Right lobe of liver (tissue), 6 donors: Measurements from ENCODE around the gene INO80B. TPM values are rescaled to one million over a fixed set of nuclear protein-coding genes. Genes with fewer than 3 reads are reported as not detected.
A peak's percentile ranks its signal among the peaks of the same experiment; 100 is the strongest.

ENCODE experiments used
- ATAC-seq, 4 donors: fragments of 200-7000 bp; cut with Tn5 transposase; one replicate each; pipeline ENCODE4 v1.9.1; 2020; ENCODE audit warnings: mild to moderate bottlenecking in 4 of 4, moderate library complexity in 4 of 4
- DNase-seq, 3 donors: peaks; one replicate each; pipeline ENCODE4 v3.0.0-alpha.2; 2020
- H3K27ac ChIP-seq, 3 donors: fragments of 200-600 bp; one replicate each; pipeline ENCODE4 v1.8.0; 2022
- H3K27me3 ChIP-seq, 2 donors: fragments of 200-600 bp; one replicate each; pipeline ENCODE4 v1.8.0; 2022
- H3K36me3 ChIP-seq, 4 donors: fragments of 200-600 bp; sonication (generic) in 1 of 4; one replicate each; pipeline versions ENCODE4 v1.5.1 to v1.8.0; 2017 to 2022; ENCODE audit warnings: control low read depth in 1 of 4
- H3K4me1 ChIP-seq, 4 donors: fragments of 200-600 bp; sonication (generic) in 1 of 4; one replicate each; pipeline versions ENCODE4 v1.5.1 to v1.8.0; 2017 to 2022; ENCODE audit warnings: control low read depth in 1 of 4
- H3K4me3 ChIP-seq, 3 donors: fragments of 200-600 bp; one replicate each; pipeline ENCODE4 v1.8.0; 2022
- H3K9me3 ChIP-seq, 4 donors: fragments of 200-600 bp; sonication (generic) in 1 of 4; one replicate each; pipeline versions ENCODE4 v1.5.1 to v1.8.0; 2017 to 2022; ENCODE audit warnings: control low read depth in 1 of 4
- POLR2A ChIP-seq: fragments of 450-650 bp; IDR thresholded peaks from one replicate; pipeline ENCODE4 v1.6.1; 2017; ENCODE audit warnings: antibody characterized with exemption, mild to moderate bottlenecking
- WGBS: methylation state at CpG from one replicate; pipeline ENCODE4 v1.1.6; 2018; ENCODE audit warnings: low coverage, low lambda C conversion rate; ENCODE audit not compliant: insufficient coverage; ENCODE audit errors: missing lambda C conversion rate; 5-methylcytosine and 5-hydroxymethylcytosine counted together
- intact Hi-C, 2 donors: fragments of 100-400 bp; cut with DNase I; formaldehyde crosslinking; loops; one replicate each; pipeline versions ENCODE4 v1.11.2 to v1.14.1; 2022
- total RNA-seq, 6 experiments: library from RNA; depleted of rRNA in 2 of 6; stranded (reverse); fragments of >200 nt in 2 of 6; fragmentation: NEBNext Ultra II Directional in 3 of 6; extraction: Animal tissue kit (Norgen Biotek cat#: 25700) in 3 of 6; gene quantifications; one replicate each; pipeline versions ENCODE4 v1.1.0 to v1.2.4, GENCODE V29; 2016 to 2023
- TF ChIP-seq, protein P1 (sequence below), 4 donors: fragments of 200-600 bp in 3 of 4; fragments of 450-650 bp in 1 of 4; IDR thresholded peaks; one replicate each; pipeline versions ENCODE4 v1.5.1 to v1.8.0; 2016 to 2022; ENCODE audit warnings: antibody characterized with exemption in 4 of 4, mild to moderate bottlenecking in 2 of 4
- donor health status: DM: no; HTN: yes; CAD: no.
- donor health status: DM: no; HTN: no; CAD: no.
- donor health status: DM: no; HTN: no; CAD: no.
- donor health status: DM: no; HTN: yes; CAD: no.
- donor health status: DM: no; HTN: yes; CAD: no.

The INO80B gene
- total RNA-seq, 6 experiments from 2014 or later: 3.4 to 20.3 (median 18.8) TPM

DNA sequence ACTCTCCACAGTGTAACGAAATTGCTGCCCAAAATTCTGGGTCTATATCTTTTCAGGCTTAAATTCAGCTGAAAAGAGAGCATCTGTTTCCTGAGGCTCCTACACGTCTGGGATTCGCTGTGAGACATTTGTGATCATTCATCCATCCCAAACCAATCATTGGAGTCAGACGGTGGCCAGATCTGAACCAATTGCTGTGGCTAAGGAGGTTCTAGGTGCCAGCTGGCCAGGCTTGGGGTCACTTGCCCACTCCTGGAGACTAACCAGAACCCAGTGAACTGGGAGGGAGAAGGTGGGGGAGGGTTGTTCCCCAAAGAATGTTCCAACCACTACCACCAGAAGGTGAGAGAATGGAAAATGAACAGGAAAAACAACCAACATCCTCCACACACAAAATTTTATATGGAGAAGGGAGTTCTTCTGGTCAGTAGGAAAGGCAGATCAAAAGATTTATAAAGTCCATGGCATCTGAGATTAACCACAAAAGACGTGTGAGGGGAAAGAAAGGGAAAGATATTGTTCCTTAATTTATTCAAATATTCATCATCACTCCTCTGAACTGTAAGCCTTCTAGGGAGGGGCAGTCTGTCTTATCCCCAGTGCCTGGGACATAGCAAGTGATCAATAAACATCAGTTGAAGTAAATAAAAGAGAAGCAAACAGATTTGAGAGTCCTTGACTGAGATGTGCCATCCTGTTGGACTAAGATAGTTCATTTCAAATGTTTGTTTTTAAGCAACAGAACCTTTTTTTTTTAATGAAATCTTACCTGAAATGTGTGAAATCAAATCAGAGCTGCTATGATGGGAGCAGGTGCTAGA lies 10.2 kb upstream of the INO80B start:
- H3K36me3 ChIP-seq: no peaks in the 10 kb centered on the region

DNA sequence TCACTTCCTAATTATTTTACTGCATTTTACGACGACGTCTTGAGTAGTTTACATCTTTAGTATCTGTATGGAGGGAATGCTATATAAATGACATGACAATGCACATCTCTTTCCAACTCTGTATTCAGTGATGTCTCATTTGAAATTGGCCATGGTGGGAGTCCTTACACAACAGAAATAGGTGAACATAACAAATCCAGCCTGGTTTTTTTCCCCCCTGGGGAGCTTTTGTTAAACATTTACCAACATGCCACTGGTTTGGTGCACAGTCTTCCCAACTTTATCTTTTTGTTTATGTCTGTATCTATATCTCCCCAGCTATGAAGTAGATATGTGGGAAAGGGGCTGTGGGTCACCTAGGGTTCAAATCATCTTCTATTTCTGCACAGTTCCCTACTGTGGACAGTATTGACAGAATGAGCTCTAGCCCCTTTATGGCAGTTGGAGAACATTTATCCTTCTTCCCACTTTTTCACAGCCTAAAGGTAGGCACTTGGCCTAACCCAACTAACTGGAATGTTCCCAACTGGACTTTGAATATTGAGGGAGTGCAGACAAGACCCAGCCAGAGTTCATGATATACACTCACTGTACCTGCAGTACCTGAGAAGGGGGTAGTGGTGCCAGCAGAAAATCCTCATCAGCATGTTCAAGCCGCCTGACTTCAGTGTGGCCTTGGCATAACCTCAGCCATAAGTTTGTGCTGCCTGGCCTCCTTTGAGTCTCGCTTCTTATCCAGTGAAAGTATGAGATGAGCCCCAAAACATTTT lies 7.5 kb upstream of the INO80B start:
- peak; percentile 71 to 89 (median 80) for ATAC-seq
- WGBS: 31% methylated on average over 5 of the region's 5 CpGs
- DNase-seq: peak in 1 of 3 donors; percentile 76
- Histone ChIP-seq H3K36me3 (no peaks in the 10 kb centered on the region), H3K9me3 (no peaks in the 10 kb centered on the region), H3K4me3 (peak overlapping the region in 1 of 3 donors; percentile 2), H3K27me3 (no peaks in the 10 kb centered on the region), H3K4me1 (peaks cover 0 to 57% (median 24%) of the 10 kb centered on the region in 4 donors), H3K27ac (peak overlapping the region; percentile 43 to 94 (median 51))
- TF ChIP-seq POLR2A: no peak
- TF ChIP-seq, protein P1, sequence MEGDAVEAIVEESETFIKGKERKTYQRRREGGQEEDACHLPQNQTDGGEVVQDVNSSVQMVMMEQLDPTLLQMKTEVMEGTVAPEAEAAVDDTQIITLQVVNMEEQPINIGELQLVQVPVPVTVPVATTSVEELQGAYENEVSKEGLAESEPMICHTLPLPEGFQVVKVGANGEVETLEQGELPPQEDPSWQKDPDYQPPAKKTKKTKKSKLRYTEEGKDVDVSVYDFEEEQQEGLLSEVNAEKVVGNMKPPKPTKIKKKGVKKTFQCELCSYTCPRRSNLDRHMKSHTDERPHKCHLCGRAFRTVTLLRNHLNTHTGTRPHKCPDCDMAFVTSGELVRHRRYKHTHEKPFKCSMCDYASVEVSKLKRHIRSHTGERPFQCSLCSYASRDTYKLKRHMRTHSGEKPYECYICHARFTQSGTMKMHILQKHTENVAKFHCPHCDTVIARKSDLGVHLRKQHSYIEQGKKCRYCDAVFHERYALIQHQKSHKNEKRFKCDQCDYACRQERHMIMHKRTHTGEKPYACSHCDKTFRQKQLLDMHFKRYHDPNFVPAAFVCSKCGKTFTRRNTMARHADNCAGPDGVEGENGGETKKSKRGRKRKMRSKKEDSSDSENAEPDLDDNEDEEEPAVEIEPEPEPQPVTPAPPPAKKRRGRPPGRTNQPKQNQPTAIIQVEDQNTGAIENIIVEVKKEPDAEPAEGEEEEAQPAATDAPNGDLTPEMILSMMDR (IDR thresholded peaks at IDR 0.05): no peak
- intact Hi-C loops: no loop called here

More for the DNA sequence above, 10.2 kb upstream of the INO80B start:
- no peak overlapping the region for H3K4me3 ChIP-seq
- no peaks in the 10 kb centered on the region for H3K27me3 ChIP-seq
- no peaks in the 10 kb centered on the region for H3K9me3 ChIP-seq
- no peak for DNase-seq
- intact Hi-C loops: no loop called here
- TF ChIP-seq, protein P1 (IDR thresholded peaks at IDR 0.05): no peak
- TF ChIP-seq POLR2A: no peak
- H3K4me1 ChIP-seq: peaks cover 0 to 63% (median 27%) of the 10 kb centered on the region in 4 donors
- ATAC-seq: no peak
- 12% methylated on average over 5 of the region's 5 CpGs for WGBS
- H3K27ac ChIP-seq: peak overlapping the region; percentile 52 to 94 (median 55)

DNA sequence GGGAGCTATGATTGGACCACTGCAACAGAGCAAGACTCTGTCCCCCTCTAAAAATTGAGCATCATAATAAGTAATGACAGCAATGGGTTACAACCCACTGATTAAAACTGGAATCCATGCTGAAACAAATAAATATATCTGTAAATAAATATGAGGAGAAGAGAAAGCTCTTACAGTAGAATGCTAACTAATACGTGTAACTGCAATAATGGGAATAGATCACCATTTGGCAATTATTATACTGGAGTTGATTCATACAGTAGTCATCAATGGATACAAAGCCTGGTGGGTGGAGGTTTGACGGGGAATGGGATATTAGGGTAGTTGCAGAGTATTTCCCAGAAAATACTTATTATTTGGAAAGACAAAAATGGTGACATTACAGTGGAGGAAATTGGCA lies 6.1 kb upstream of the INO80B start:
- intact Hi-C loops: no loop called here
- Histone ChIP-seq H3K9me3 (no peaks in the 10 kb centered on the region), H3K4me3 (no peak overlapping the region), H3K4me1 (peaks cover 0 to 43% (median 19%) of the 10 kb centered on the region in 4 donors), H3K36me3 (no peaks in the 10 kb centered on the region), H3K27ac (no peak overlapping the region), H3K27me3 (no peaks in the 10 kb centered on the region)
- no peak for ATAC-seq
- TF ChIP-seq, protein P1 (IDR thresholded peaks at IDR 0.05): no peak
- TF ChIP-seq POLR2A: no peak
- DNase-seq: no peak
- WGBS: 90% methylated on average over 2 of the region's 2 CpGs

DNA sequence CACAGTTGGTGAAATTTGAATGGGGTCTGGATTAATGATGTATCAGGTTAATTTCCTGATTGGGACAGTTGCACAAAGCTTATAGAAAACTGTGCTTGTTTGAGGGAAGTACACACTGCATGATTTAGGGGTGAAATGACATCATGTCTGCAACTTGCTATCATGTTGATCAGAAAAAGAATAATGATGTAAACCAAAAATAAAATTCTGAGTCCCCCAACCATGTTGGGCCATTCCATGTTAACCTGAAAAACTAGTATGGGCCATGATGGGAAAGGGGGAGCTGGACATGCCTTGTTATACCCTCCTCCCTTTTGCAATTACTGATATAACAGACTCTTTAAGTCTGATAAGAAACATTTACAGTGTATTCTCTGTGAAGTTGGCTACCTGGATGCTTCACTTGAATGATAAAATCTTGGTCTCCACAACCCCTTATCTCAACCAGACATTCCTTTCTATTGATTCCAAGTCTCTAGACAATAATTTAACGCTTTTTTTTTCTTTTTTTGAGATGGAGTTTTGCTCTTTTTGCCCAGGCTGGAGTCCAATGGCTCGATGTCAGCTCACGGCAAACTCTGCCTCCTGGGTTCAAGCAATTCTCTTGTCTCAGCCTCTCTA lies 4.2 kb upstream of the INO80B start:
- TF ChIP-seq, protein P1 (IDR thresholded peaks at IDR 0.05): no peak
- no peak for TF ChIP-seq POLR2A
- Histone ChIP-seq H3K4me3 (no peak overlapping the region), H3K27ac (no peak overlapping the region), H3K27me3 (no peaks in the 10 kb centered on the region), H3K9me3 (no peaks in the 10 kb centered on the region), H3K36me3 (no peaks in the 10 kb centered on the region), H3K4me1 (peaks cover 0 to 30% (median 10%) of the 10 kb centered on the region in 4 donors)
- ATAC-seq (no peak), DNase-seq (no peak)
- 100% methylated on average over 2 of the region's 3 CpGs for WGBS
- intact Hi-C loops: no loop called here
